ENCODE results near the gene SRCAP.

DNA sequence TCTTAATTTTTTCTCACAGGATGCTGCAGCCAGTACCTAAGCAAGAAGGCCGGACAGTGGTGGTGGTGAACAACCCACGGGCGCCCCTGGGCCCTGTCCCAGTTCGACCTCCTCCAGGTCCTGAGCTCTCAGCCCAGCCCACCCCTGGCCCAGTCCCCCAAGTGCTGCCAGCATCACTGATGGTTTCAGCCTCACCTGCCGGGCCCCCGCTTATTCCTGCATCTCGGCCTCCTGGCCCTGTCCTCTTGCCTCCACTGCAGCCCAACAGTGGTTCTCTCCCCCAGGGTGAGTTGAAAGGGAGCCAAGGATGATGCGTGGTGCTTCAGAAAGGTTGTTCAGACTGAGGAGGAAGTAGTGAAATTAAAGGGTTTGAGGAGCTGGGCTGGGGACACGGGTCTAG is 21.7 kb downstream of the SRCAP start:
- TF ChIP-seq CTCF (conservative IDR thresholded peaks at IDR 0.05; ENCODE audit: low read length) (no peak), EZH2phosphoT487 (IDR thresholded peaks at IDR 0.05; ENCODE audit: borderline replicate concordance) (no peak)

All from Loucy (cell line).